Measurements from ENCODE around the gene TCL1A. TPM values are rescaled to one million over a fixed set of nuclear protein-coding genes. Genes with fewer than 3 reads are reported as not detected.

The TCL1A gene
- total and polyA plus RNA-seq, 5 experiments from 2014 or later: 0.10 to 23.8 (median 1.2) TPM

DNA sequence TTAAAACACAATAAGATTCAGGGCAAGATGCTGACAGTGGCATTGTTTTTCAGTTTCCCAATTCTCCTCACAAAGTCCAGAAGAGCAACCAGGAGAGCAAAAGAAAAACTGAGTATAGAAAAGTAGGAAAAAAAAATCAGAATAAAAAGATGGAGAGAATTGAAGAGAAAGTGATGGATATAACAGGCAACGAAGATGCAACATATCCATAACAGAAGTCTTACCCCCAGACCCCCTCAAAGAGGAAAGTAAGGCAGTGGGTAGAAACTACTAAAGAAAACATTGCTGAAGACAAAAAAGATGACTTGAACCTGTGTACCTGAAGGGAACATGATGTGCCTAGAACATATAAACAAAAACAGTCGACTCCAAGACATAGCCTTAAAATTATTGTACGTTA, 10.6 kb downstream of the TCL1A start:
- POLR2A ChIA-PET: no interaction called here
- H3K27me3 Mint-ChIP-seq: peaks cover 21 to 43% (median 36%) of the 10 kb centered on the region in 5 donors
- no peaks in the 10 kb centered on the region for H3K9me3 Mint-ChIP-seq
- no peak overlapping the region for H3K4me3 Mint-ChIP-seq
- H3K4me1 Mint-ChIP-seq: peaks cover 0 to 49% (median 0%) of the 10 kb centered on the region in 4 donors
- ATAC-seq (no peak), DNase-seq (no peak)
- no peaks in the 10 kb centered on the region for H3K36me3 Mint-ChIP-seq
- peak overlapping the region in 1 of 10 donors; percentile 44 for H3K27ac Mint-ChIP-seq

- POLR2A ChIA-PET: no interaction called here
- ATAC-seq (no peak), DNase-seq (no peak)
- H3K4me1 Mint-ChIP-seq: peaks cover 0 to 50% (median 0%) of the 10 kb centered on the region in 4 donors
- no peak overlapping the region for H3K4me3 Mint-ChIP-seq
- H3K27me3 Mint-ChIP-seq: peaks cover 19 to 56% (median 36%) of the 10 kb centered on the region in 5 donors
- H3K9me3 Mint-ChIP-seq: no peaks in the 10 kb centered on the region
- peak overlapping the region in 1 of 10 donors; percentile 54 for H3K27ac Mint-ChIP-seq
- H3K36me3 Mint-ChIP-seq: no peaks in the 10 kb centered on the region
Measured at GRCh38 chr14:95701846-95702221, 12.1 kb downstream of the TCL1A start.

DNA sequence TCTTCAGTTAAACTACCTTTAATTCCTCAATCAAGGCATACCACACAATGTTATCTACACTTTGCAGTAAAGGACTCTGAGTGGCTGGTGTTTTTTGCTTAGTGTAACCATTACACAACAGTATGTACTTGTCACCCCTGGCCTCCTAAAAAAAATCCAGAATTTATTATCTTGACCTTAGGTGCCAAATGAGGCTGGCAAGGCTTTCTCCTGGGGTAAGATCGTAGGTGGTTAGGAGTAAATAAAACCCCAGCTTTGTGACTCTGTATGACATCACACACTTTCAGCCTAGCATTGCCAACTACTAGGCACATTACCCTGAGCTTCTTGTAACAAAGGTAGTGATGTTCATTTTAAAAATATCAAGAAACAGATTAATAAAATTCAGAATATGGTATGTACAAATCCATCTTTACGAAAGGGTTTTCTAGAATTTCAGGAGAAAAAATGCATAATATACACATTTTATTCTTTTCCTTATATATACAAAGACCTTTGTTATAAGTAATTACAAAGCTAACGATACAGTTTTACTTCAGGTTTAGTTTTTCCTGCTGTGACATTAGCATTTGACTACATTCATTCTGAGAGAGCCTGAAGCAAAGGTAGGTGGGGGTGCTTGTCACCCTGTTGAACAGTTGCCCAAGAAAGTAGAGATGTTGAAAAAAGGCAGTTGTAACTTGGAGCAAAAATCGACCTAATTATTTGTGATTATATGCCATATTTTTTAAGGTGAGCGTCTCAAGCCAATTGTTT, 13.5 kb downstream of the TCL1A start:
- H3K27me3 Mint-ChIP-seq: peaks cover 17 to 66% (median 38%) of the 10 kb centered on the region in 5 donors
- POLR2A ChIA-PET: interaction anchor here (1.1 kb wide), 1 partner anchor 12 kb away, joined by 3 read pairs; no protein-coding TSS in a partner anchor
- DNase-seq (no peak), ATAC-seq (no peak)
- no peaks in the 10 kb centered on the region for H3K36me3 Mint-ChIP-seq
- H3K27ac Mint-ChIP-seq: peak overlapping the region in 2 of 10 donors; percentile 63 to 81
- H3K4me1 Mint-ChIP-seq: peaks cover 0 to 53% (median 0%) of the 10 kb centered on the region in 4 donors
- H3K4me3 Mint-ChIP-seq: no peak overlapping the region
- H3K9me3 Mint-ChIP-seq: peaks cover 0 to 2% (median 0%) of the 10 kb centered on the region in 9 donors

GRCh38 chr14:95699412-95699811, 14.5 kb downstream of the TCL1A start:
- Mint-ChIP-seq H3K9me3 (peaks cover 0 to 2% (median 0%) of the 10 kb centered on the region in 9 donors), H3K36me3 (no peaks in the 10 kb centered on the region), H3K4me1 (peaks cover 0 to 58% (median 0%) of the 10 kb centered on the region in 4 donors), H3K27ac (peak overlapping the region in 2 of 10 donors; percentile 3 to 81), H3K4me3 (peak overlapping the region in 1 of 10 donors; percentile 11), H3K27me3 (peaks cover 15 to 66% (median 41%) of the 10 kb centered on the region in 5 donors)
- ATAC-seq: no peak
- DNase-seq: no peak
- POLR2A ChIA-PET: interaction anchor here (1.1 kb wide), 1 partner anchor 13 kb away, joined by 3 read pairs; no protein-coding TSS in a partner anchor

DNA sequence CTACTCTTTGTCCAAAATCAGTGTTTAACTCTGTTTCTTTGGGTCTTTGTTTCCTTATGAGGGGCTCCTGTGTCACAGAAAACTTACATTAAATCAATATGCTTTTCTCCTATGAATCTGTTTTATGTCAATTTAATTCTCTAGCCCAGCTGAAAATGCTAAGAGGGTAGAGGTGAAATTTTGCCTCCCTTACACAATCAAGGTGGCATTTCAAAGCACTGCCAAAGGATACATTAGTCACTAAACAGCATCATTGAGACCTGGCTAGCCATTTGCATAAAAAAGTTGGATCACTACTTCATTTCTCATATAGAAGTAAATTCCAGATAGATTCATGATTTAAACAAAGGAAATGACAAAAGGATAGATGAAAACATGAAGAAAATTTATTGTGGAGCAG, 15.6 kb downstream of the TCL1A start:
- DNase-seq: no peak
- Mint-ChIP-seq H3K9me3 (peaks cover 0 to 2% (median 0%) of the 10 kb centered on the region in 9 donors), H3K4me3 (no peak overlapping the region), H3K36me3 (no peaks in the 10 kb centered on the region), H3K27me3 (peaks cover 18 to 57% (median 40%) of the 10 kb centered on the region in 5 donors), H3K27ac (peak overlapping the region in 1 of 10 donors; percentile 75), H3K4me1 (peaks cover 0 to 57% (median 0%) of the 10 kb centered on the region in 4 donors)
- ATAC-seq: no peak
- POLR2A ChIA-PET: no interaction called here

- DNase-seq (no peak), ATAC-seq (no peak)
- Mint-ChIP-seq H3K4me3 (peak overlapping the region in 1 of 10 donors; percentile 37), H3K27me3 (peaks cover 18 to 57% (median 42%) of the 10 kb centered on the region in 5 donors), H3K4me1 (peaks cover 0 to 57% (median 0%) of the 10 kb centered on the region in 4 donors), H3K9me3 (peaks cover 0 to 2% (median 0%) of the 10 kb centered on the region in 9 donors), H3K36me3 (no peaks in the 10 kb centered on the region), H3K27ac (peak overlapping the region in 1 of 10 donors; percentile 75)
- POLR2A ChIA-PET: no interaction called here
Measured at GRCh38 chr14:95697764-95698163, 16.2 kb downstream of the TCL1A start.

GRCh38 chr14:95696741-95697140, 17.2 kb downstream of the TCL1A start:
- POLR2A ChIA-PET: no interaction called here
- H3K9me3 Mint-ChIP-seq: peaks cover 0 to 2% (median 0%) of the 10 kb centered on the region in 9 donors
- H3K36me3 Mint-ChIP-seq: no peaks in the 10 kb centered on the region
- H3K27me3 Mint-ChIP-seq: peaks cover 14 to 57% (median 46%) of the 10 kb centered on the region in 5 donors
- no peak overlapping the region for H3K4me3 Mint-ChIP-seq
- no peak for DNase-seq
- no peak for ATAC-seq
- H3K4me1 Mint-ChIP-seq: peaks cover 0 to 60% (median 0%) of the 10 kb centered on the region in 4 donors
- H3K27ac Mint-ChIP-seq: peak overlapping the region in 1 of 10 donors; percentile 70

- H3K36me3 Mint-ChIP-seq: no peaks in the 10 kb centered on the region
- peak overlapping the region in 1 of 10 donors; percentile 21 for H3K4me3 Mint-ChIP-seq
- peak overlapping the region in 3 of 10 donors; percentile 30 to 70 (median 39) for H3K27ac Mint-ChIP-seq
- POLR2A ChIA-PET: no interaction called here
- peaks cover 0 to 2% (median 0%) of the 10 kb centered on the region in 9 donors for H3K9me3 Mint-ChIP-seq
- peak in 1 of 2 donors; percentile 39 for ATAC-seq
- H3K27me3 Mint-ChIP-seq: peaks cover 13 to 57% (median 41%) of the 10 kb centered on the region in 5 donors
- H3K4me1 Mint-ChIP-seq: peaks cover 0 to 58% (median 0%) of the 10 kb centered on the region in 4 donors
- DNase-seq: no peak
Measured at GRCh38 chr14:95695913-95696312, 18.0 kb downstream of the TCL1A start.

DNA sequence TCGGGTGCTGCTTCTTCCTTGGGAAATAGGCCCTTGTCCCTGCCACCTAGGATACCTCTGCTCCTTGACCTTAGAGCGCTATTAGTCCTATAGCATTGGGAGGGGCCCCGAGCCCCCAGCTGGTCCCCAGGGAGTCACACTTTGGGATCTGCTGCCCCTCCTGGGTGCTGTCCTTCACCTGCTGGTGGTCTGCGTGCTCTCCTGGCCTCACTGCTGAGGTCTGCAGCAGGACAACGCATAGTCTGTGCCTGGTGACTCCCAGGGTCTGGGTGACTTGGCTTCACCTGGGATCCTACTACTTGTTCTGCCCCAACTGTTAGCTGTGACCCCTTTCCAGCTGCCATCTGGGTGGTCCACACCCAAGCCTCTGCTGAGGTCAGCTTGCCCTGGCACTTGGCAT, 18.9 kb downstream of the TCL1A start:
- Mint-ChIP-seq H3K27me3 (peaks cover 11 to 57% (median 38%) of the 10 kb centered on the region in 5 donors), H3K9me3 (peaks cover 0 to 2% (median 0%) of the 10 kb centered on the region in 9 donors), H3K4me3 (no peak overlapping the region), H3K4me1 (peaks cover 0 to 53% (median 0%) of the 10 kb centered on the region in 4 donors), H3K36me3 (no peaks in the 10 kb centered on the region), H3K27ac (peak overlapping the region in 1 of 10 donors; percentile 54)
- POLR2A ChIA-PET: no interaction called here
- DNase-seq (no peak), ATAC-seq (no peak)

DNA sequence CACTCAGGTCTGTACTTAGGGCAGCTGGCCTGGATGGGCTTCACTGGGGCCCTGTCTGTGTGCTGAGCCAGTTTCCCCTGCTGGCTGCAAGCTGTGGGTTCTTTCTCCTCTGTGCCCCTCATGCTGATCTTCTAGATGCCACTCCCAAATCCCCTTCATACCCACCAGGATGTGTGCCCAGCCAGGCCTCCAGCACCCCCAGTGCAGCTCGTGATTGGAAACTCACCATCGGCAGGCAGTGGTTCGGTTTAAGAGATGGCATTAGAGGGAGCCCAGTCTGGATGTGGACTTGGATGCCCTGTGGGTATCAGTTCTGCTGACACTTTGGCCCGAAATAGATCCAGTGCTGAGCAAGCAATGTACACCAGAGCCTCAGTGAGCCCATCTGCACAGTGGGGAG, 21.8 kb downstream of the TCL1A start:
- no peak for ATAC-seq
- H3K27ac Mint-ChIP-seq: peak overlapping the region in 1 of 10 donors; percentile 27
- H3K27me3 Mint-ChIP-seq: peaks cover 8 to 46% (median 35%) of the 10 kb centered on the region in 5 donors
- peaks cover 0 to 2% (median 0%) of the 10 kb centered on the region in 9 donors for H3K9me3 Mint-ChIP-seq
- POLR2A ChIA-PET: interaction anchor here (0.5 kb wide), 1 partner anchor 19 kb away, joined by 3 read pairs; no protein-coding TSS in a partner anchor
- no peaks in the 10 kb centered on the region for H3K36me3 Mint-ChIP-seq
- no peak overlapping the region for H3K4me3 Mint-ChIP-seq
- peaks cover 0 to 32% (median 0%) of the 10 kb centered on the region in 4 donors for H3K4me1 Mint-ChIP-seq
- DNase-seq: no peak

GRCh38 chr14:95691591-95691990, 22.3 kb downstream of the TCL1A start:
- POLR2A ChIA-PET: interaction anchor here (0.5 kb wide), 1 partner anchor 19 kb away, joined by 3 read pairs; no protein-coding TSS in a partner anchor
- H3K4me1 Mint-ChIP-seq: peaks cover 0 to 32% (median 0%) of the 10 kb centered on the region in 4 donors
- DNase-seq: no peak

DNA sequence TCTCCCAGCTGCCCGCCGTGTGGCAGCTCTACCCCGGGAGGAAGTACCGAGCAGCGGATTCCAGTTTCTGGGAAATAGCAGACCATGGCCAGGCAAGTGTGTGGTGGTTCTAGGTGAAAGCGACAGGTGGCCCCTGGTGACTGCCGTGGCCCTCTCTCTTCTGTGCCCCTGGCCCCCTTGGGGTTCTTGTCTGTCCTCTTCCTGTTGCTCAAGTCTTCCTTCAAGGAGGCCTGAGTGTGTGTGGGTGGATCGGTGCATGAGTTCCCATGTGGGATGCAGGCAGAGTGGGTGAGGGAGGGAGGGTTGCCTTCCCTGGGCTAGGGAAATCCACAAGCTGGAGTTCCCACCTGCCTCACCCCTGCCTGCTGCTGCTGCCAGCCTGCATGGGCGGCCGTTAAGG, 23.1 kb downstream of the TCL1A start:
- POLR2A ChIA-PET: no interaction called here
- DNase-seq: no peak
- no peaks in the 10 kb centered on the region for H3K36me3 Mint-ChIP-seq
- peaks cover 6 to 39% (median 31%) of the 10 kb centered on the region in 5 donors for H3K27me3 Mint-ChIP-seq
- no peak overlapping the region for H3K4me3 Mint-ChIP-seq
- no peaks in the 10 kb centered on the region for H3K9me3 Mint-ChIP-seq
- H3K4me1 Mint-ChIP-seq: peaks cover 0 to 25% (median 0%) of the 10 kb centered on the region in 4 donors
- H3K27ac Mint-ChIP-seq: no peak overlapping the region
- no peak for ATAC-seq

More at GRCh38 chr14:95691591-95691990, 22.3 kb downstream of the TCL1A start:
- Mint-ChIP-seq H3K27me3 (peaks cover 8 to 46% (median 37%) of the 10 kb centered on the region in 5 donors), H3K27ac (no peak overlapping the region), H3K36me3 (no peaks in the 10 kb centered on the region), H3K9me3 (peaks cover 0 to 2% (median 0%) of the 10 kb centered on the region in 9 donors), H3K4me3 (no peak overlapping the region)
- no peak for ATAC-seq

DNA sequence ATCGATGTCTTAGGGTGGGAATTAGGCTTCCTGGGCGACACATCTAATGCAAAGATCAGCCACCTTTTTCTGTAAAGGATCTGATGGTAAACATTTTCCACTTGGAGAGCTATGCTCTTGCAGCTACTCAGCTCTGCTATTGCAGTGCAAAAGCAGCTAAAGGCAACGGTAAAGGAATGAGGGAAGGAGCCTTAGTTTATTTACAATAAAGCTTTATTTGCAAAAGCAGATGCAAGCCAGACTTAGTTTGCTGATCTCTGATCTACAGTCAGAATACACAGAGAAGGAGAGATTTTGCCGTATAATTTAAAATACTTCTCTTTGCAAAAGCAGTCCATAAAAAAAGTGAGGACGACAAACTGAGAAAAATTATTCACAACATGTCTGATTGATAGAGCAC, 24.5 kb downstream of the TCL1A start:
- ATAC-seq (no peak), DNase-seq (no peak)
- Mint-ChIP-seq H3K27me3 (peaks cover 4 to 53% (median 37%) of the 10 kb centered on the region in 5 donors), H3K4me3 (no peak overlapping the region), H3K27ac (no peak overlapping the region), H3K4me1 (peaks cover 0 to 27% (median 0%) of the 10 kb centered on the region in 4 donors), H3K36me3 (no peaks in the 10 kb centered on the region), H3K9me3 (no peaks in the 10 kb centered on the region)
- POLR2A ChIA-PET: interaction anchor here (0.7 kb wide), 2 partner anchors 18 to 1248 kb away, joined by 3 to 4 read pairs; no protein-coding TSS in a partner anchor

Data from naive thymus-derived CD8-positive, alpha-beta T cell (primary cell).